Measurements from ENCODE around the gene LRRC36.

LRRC36 gene

GRCh38 chr16:67424261-67424615, 97.6 kb downstream of the LRRC36 start:
- no peak for DNase-seq (ENCODE audit: low spot score)

GRCh38 chr16:67425061-67425460, 98.4 kb downstream of the LRRC36 start:
- no peak for DNase-seq (ENCODE audit: low spot score)

GRCh38 chr16:67425580-67425979, 99.0 kb downstream of the LRRC36 start:
- no peak for DNase-seq (ENCODE audit: low spot score)

- no peak for DNase-seq (ENCODE audit: low spot score)
Measured at GRCh38 chr16:67426022-67426421, 99.4 kb downstream of the LRRC36 start.

GRCh38 chr16:67426950-67427349, 100.3 kb downstream of the LRRC36 start:
- no peak for DNase-seq (ENCODE audit: low spot score)

GRCh38 chr16:67428146-67428731, 101.6 kb downstream of the LRRC36 start:
- no peak for DNase-seq (ENCODE audit: low spot score)

- DNase-seq (ENCODE audit: low spot score), result no peak
Measured at GRCh38 chr16:67429053-67429798, 102.6 kb downstream of the LRRC36 start.

GRCh38 chr16:67429799-67430503, 103.3 kb downstream of the LRRC36 start:
- DNase-seq (ENCODE audit: low spot score), result no peak

GRCh38 chr16:67430504-67430976, 103.9 kb downstream of the LRRC36 start:
- no peak for DNase-seq (ENCODE audit: low spot score)

- no peak for DNase-seq (ENCODE audit: low spot score)
Measured at GRCh38 chr16:67430977-67431774, 104.6 kb downstream of the LRRC36 start, which contains the start of gene HSD11B2. Gene HSD11B2, plus strand, starts transcription at chr16:67431121. Its CDS starts 128 bp downstream, at chr16:67431249.

GRCh38 chr16:67431775-67432505, 105.3 kb downstream of the LRRC36 start:
- DNase-seq (ENCODE audit: low spot score), result no peak

GRCh38 chr16:67432506-67432890, 105.9 kb downstream of the LRRC36 start:
- no peak for DNase-seq (ENCODE audit: low spot score)

GRCh38 chr16:67433131-67433719, 106.6 kb downstream of the LRRC36 start:
- no peak for DNase-seq (ENCODE audit: low spot score)

Data from putamen (tissue), 1 donor.